Stimulated activated CD8-positive, alpha-beta memory T cell treated with anti-CD3 and anti-CD28 coated beads, Interleukin-2, amount 100 ng/mL, for 1 hour (primary cell): ENCODE data around the gene NUS1.
"Not testable (repeated sequence)": the region's sequence is repeated elsewhere in the genome, so short reads cannot be mapped to it uniquely, and the experiment has no call there.

Source experiments
- DNase-seq, 2 donors: peaks; one replicate each; pipeline ENCODE4 v3.0.0-alpha.2; 2020; ENCODE audit warnings: low read depth in 2 of 2

NUS1 gene

DNA sequence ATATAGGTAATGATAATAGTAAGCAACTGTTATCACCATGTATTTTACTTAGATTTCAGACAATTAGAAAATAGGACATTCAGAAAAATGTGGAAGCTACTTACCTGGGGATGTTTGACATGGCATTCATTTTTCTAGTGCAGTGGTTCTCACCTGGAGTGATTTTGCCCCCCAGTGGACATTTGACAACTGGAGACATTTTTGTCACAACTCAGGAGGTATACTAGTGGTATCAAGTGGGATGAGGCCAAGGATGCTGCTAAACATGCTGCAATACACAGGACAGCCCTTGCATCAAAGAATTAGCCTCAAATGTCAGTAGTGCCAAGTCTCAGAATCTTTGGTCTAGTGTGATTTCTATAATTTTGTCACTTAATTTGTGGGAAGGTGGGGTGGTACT is 36.1 kb downstream of the NUS1 start:
- DNase-seq, result no peak

DNA sequence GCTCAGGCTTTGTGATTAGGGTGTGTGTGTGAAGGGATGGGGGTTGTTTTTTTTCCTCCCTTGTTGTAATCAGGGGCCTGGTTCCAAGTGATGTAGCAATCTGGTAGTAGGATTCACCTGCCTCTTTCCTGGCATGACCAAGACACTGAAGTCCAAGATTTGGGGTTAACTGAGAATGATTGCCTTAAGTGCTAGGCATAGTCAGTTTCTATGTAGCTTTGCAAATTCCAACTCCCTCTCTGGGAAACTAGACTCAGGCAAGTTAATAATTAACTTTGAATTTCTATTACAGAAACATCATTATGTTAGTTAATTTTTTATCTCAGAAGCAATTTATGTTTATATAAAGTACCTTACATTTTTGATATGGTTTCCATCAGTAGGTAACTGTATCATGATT is 43.6 kb downstream of the NUS1 start:
- DNase-seq, result no peak

DNA sequence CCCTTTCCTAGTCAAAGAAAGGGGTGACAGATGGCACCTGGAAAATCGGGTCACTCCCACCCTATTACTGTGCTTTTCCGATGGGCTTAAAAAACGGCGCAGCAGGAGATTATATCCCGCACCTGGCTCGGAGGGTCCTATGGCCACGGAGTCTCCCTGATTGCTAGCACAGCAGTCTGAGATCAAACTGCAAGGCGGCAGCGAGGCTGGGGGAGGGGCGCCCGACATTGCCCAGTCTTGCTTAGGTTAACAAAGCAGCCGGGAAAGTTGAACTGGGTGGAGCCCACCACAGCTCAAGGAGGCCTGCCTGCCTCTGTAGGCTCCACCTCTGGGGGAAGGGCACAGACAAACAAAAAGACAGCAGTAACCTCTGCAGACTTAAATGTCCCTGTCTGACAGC is 46.3 kb downstream of the NUS1 start:
- not testable (repeated sequence) for DNase-seq

DNA sequence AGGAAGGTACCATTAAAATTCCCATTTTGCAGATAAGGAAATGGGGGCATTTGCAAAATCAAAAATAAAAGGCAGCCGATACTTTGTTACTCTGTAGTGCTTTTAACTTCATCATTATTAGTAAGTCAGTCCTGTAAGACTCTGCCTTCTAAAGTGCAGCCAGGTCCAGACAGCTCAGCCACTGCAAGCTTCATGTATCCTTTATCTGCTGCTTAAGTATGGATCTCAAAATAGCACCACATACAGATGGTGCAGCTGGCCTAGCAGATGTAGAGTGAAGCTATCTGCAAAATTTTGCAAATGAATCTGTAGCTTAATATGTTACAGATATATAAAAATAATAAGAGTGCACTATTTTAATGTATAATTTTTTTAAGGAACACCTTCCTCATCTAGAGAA is 53.4 kb downstream of the NUS1 start:
- no peak for DNase-seq

DNA sequence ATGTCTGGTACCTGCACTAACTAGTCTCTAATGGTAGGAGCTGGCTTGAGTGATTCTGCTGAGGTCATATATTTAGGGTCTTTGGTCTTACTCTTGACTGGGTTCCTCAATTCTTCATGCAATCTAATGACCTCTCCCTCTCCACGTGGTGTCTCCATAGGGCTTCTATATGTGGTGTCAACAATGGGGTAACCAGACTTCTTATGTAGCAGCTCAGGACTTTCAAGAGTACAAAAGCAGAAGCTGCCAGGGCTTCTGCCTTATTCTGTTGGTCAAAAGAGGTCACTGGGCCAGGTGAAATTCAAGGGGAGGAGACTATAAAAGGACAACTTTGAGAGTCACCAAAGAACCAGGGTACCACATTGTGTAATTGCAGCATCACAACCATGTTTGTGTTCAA is 54.3 kb downstream of the NUS1 start:
- no peak for DNase-seq

DNA sequence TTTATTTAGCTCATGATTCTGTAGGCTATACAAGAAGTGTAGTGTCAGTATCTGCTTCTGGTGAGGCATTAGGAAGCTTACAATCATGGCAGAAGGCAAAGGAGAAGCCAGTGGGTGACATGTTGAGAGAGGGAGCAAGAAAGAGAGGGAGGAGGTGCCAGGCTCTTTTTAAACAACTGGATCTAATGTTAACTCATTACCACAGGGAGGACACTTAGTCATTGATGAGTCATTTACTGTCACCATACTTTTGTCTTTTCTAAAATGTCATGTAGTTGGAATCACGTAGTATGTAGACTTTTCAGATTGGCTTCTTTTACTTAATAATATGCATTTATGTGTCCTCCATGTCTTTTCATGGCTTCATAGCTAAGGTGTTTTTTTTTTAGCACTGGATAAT is 58.1 kb downstream of the NUS1 start:
- no peak for DNase-seq

DNA sequence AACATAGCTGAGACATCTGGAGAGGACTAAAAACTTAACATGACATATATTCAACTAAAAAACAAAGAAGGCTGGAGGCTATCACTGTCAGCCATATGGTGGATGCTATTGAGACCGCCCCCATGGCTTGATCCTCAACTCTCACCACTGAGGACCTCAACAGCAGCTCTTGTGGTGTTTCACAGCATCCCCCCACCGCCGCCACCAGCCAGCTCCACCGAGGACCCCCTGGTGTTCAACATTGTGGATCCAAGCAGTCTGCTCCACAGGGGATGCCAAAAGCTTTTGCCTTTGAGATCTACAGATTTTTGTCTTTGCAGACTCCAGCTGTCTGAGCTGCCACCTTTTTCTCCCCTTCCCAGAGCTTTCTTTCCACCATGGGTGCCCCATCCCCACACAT is 64.6 kb downstream of the NUS1 start:
- DNase-seq, result no peak

DNA sequence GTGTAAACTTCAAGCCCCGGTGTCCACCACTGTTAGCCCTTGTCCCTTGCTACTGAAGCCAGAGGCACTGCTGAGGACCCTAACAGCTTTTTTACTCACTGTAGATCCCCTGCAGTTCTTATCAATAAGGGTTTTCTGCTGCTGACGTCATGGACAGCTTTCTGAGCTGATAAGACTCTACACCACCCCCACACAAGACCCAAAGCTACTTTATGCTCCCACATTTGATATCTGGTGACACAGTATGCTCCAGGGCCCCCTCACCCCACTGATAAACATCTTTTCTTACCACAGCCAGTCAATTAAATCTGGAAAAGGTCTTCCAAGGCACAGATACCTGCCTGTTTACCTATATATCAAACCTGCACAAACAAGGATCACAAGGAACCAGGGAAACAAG is 65.3 kb downstream of the NUS1 start:
- DNase-seq, result no peak

DNA sequence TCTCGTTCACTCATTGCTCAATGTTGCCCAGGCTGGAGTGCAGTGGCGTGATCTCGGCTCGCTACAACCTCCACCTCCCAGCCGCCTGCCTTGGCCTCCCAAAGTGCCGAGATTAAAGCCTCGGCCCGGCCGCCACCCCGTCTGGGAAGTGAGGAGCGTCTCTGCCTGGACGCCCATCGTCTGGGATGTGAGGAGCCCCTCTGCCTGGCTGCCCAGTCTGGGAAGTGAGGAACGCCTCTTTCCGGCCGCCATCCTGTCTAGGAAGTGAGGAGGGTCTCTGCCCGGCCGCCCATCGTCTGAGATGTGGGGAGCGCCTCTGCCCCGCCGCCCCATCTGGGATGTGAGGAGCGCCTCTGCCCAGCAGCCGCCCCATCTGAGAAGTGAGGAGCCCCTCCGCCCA is 75.4 kb downstream of the NUS1 start:
- DNase-seq, result not testable (repeated sequence)
